ENCODE measurements around the gene GK2.

GK2 gene

GRCh38 chr4:79396794-79397193 is 11.2 kb downstream of the GK2 start:
- no peak for DNase-seq (ENCODE audit: low spot score)
- Histone ChIP-seq H3K9ac (ENCODE audit: low read depth, low read length, poor library complexity) (no peak overlapping the region), H3K27ac (replicated peaks; ENCODE audit: low read length) (no peak overlapping the region), H2BK5ac (ENCODE audit: low read length) (no peak overlapping the region), H2AK5ac (ENCODE audit: low read depth, low read length) (no peak overlapping the region), H2BK12ac (ENCODE audit: low read length) (no peak overlapping the region), H3K4me1 (ENCODE audit: control insufficient read depth in 2 of 2, insufficient read depth in 1 of 2, low read depth in 1 of 2, low read length in 2 of 2) (no peaks in the 10 kb centered on the region), H3K79me1 (ENCODE audit: low read depth, low read length) (no peaks in the 10 kb centered on the region), H3K23ac (ENCODE audit: low read depth, low read length, poor library complexity) (no peak overlapping the region), H2AFZ (ENCODE audit: low read length) (no peak overlapping the region), H3K14ac (ENCODE audit: low read length) (no peak overlapping the region), H3K27me3 (ENCODE audit: control insufficient read depth in 3 of 3, insufficient read depth in 3 of 3, low read depth in 1 of 3, low read length in 3 of 3) (no peaks in the 10 kb centered on the region), H3K36me3 (replicated peaks in 1 of 2; ENCODE audit: control insufficient read depth in 2 of 2, insufficient read depth in 2 of 2, low read length in 2 of 2) (no peaks in the 10 kb centered on the region), H3K4me3 (ENCODE audit: low read length in 2 of 2) (no peak overlapping the region), H3K4ac (ENCODE audit: low read length) (no peak overlapping the region), H2BK15ac (ENCODE audit: low read length) (no peak overlapping the region), H3K18ac (ENCODE audit: low read length) (no peak overlapping the region), H2BK120ac (ENCODE audit: low read depth, low read length) (no peak overlapping the region), H4K91ac (ENCODE audit: low read depth, low read length, poor library complexity) (no peak overlapping the region), H3K4me2 (ENCODE audit: insufficient read depth, low read length, poor library complexity, severe bottlenecking) (no peak overlapping the region), H4K8ac (ENCODE audit: low read depth, low read length) (no peak overlapping the region), H3K9me3 (replicated peaks in 1 of 2; ENCODE audit: control insufficient read depth in 2 of 2, insufficient read depth in 1 of 2, low read depth in 1 of 2, low read length in 2 of 2) (no peaks in the 10 kb centered on the region)

GRCh38 chr4:79395841-79396240 is 12.2 kb downstream of the GK2 start:
- H3K9ac ChIP-seq (ENCODE audit: low read depth, low read length, poor library complexity), result no peak overlapping the region
- DNase-seq (ENCODE audit: low spot score), result no peak
- H3K27ac ChIP-seq (replicated peaks; ENCODE audit: low read length), result no peak overlapping the region
- no peaks in the 10 kb centered on the region for H3K27me3 ChIP-seq (ENCODE audit: control insufficient read depth in 3 of 3, insufficient read depth in 3 of 3, low read depth in 1 of 3, low read length in 3 of 3)
- no peaks in the 10 kb centered on the region for H3K79me1 ChIP-seq (ENCODE audit: low read depth, low read length)
- WGBS, 2 donors (ENCODE audit: extremely low coverage in 2 of 2, insufficient read length in 2 of 2, insufficient replicate concordance in 1 of 2), result no CpG with 5 or more reads among the region's 2 CpGs
- no peak overlapping the region for H4K8ac ChIP-seq (ENCODE audit: low read depth, low read length)
- H3K14ac ChIP-seq (ENCODE audit: low read length), result no peak overlapping the region
- no peak overlapping the region for H2BK15ac ChIP-seq (ENCODE audit: low read length)
- no peak overlapping the region for H2BK12ac ChIP-seq (ENCODE audit: low read length)
- H3K4me2 ChIP-seq (ENCODE audit: insufficient read depth, low read length, poor library complexity, severe bottlenecking), result no peak overlapping the region
- H3K4me1 ChIP-seq (ENCODE audit: control insufficient read depth in 2 of 2, insufficient read depth in 1 of 2, low read depth in 1 of 2, low read length in 2 of 2), result no peaks in the 10 kb centered on the region
- no peak overlapping the region for H2BK120ac ChIP-seq (ENCODE audit: low read depth, low read length)
- no peak overlapping the region for H3K4me3 ChIP-seq (ENCODE audit: low read length in 2 of 2)
- no peak overlapping the region for H3K4ac ChIP-seq (ENCODE audit: low read length)
- no peaks in the 10 kb centered on the region for H3K9me3 ChIP-seq (replicated peaks in 1 of 2; ENCODE audit: control insufficient read depth in 2 of 2, insufficient read depth in 1 of 2, low read depth in 1 of 2, low read length in 2 of 2)
- no peak overlapping the region for H2BK5ac ChIP-seq (ENCODE audit: low read length)
- no peak overlapping the region for H3K18ac ChIP-seq (ENCODE audit: low read length)
- H3K23ac ChIP-seq (ENCODE audit: low read depth, low read length, poor library complexity), result no peak overlapping the region
- no peaks in the 10 kb centered on the region for H3K36me3 ChIP-seq (replicated peaks in 1 of 2; ENCODE audit: control insufficient read depth in 2 of 2, insufficient read depth in 2 of 2, low read length in 2 of 2)
- no peak overlapping the region for H2AK5ac ChIP-seq (ENCODE audit: low read depth, low read length)
- H2AFZ ChIP-seq (ENCODE audit: low read length), result no peak overlapping the region
- H4K91ac ChIP-seq (ENCODE audit: low read depth, low read length, poor library complexity), result no peak overlapping the region

- Histone ChIP-seq H3K4ac (ENCODE audit: low read length) (no peak overlapping the region), H4K8ac (ENCODE audit: low read depth, low read length) (no peak overlapping the region), H3K4me1 (ENCODE audit: control insufficient read depth in 2 of 2, insufficient read depth in 1 of 2, low read depth in 1 of 2, low read length in 2 of 2) (no peaks in the 10 kb centered on the region), H3K27me3 (ENCODE audit: control insufficient read depth in 3 of 3, insufficient read depth in 3 of 3, low read depth in 1 of 3, low read length in 3 of 3) (no peaks in the 10 kb centered on the region), H3K9ac (ENCODE audit: low read depth, low read length, poor library complexity) (no peak overlapping the region), H2BK15ac (ENCODE audit: low read length) (no peak overlapping the region), H3K4me2 (ENCODE audit: insufficient read depth, low read length, poor library complexity, severe bottlenecking) (no peak overlapping the region), H3K14ac (ENCODE audit: low read length) (no peak overlapping the region), H2AFZ (ENCODE audit: low read length) (no peak overlapping the region), H2AK5ac (ENCODE audit: low read depth, low read length) (no peak overlapping the region), H2BK120ac (ENCODE audit: low read depth, low read length) (no peak overlapping the region), H3K27ac (replicated peaks; ENCODE audit: low read length) (no peak overlapping the region), H3K4me3 (ENCODE audit: low read length in 2 of 2) (no peak overlapping the region), H3K9me3 (replicated peaks in 1 of 2; ENCODE audit: control insufficient read depth in 2 of 2, insufficient read depth in 1 of 2, low read depth in 1 of 2, low read length in 2 of 2) (no peaks in the 10 kb centered on the region), H2BK12ac (ENCODE audit: low read length) (no peak overlapping the region), H3K79me1 (ENCODE audit: low read depth, low read length) (no peaks in the 10 kb centered on the region), H3K36me3 (replicated peaks in 1 of 2; ENCODE audit: control insufficient read depth in 2 of 2, insufficient read depth in 2 of 2, low read length in 2 of 2) (no peaks in the 10 kb centered on the region), H3K18ac (ENCODE audit: low read length) (no peak overlapping the region), H2BK5ac (ENCODE audit: low read length) (no peak overlapping the region), H4K91ac (ENCODE audit: low read depth, low read length, poor library complexity) (no peak overlapping the region), H3K23ac (ENCODE audit: low read depth, low read length, poor library complexity) (no peak overlapping the region)
- DNase-seq (ENCODE audit: low spot score), result no peak
- no CpG with 5 or more reads among the region's 3 CpGs for WGBS, 2 donors (ENCODE audit: extremely low coverage in 2 of 2, insufficient read length in 2 of 2, insufficient replicate concordance in 1 of 2)
Observed at GRCh38 chr4:79390890-79391289, 17.1 kb downstream of the GK2 start.

- Histone ChIP-seq H4K91ac (ENCODE audit: low read depth, low read length, poor library complexity) (no peak overlapping the region), H3K4ac (ENCODE audit: low read length) (no peak overlapping the region), H3K36me3 (replicated peaks in 1 of 2; ENCODE audit: control insufficient read depth in 2 of 2, insufficient read depth in 2 of 2, low read length in 2 of 2) (no peaks in the 10 kb centered on the region), H2BK12ac (ENCODE audit: low read length) (no peak overlapping the region), H3K14ac (ENCODE audit: low read length) (no peak overlapping the region), H3K4me1 (ENCODE audit: control insufficient read depth in 2 of 2, insufficient read depth in 1 of 2, low read depth in 1 of 2, low read length in 2 of 2) (no peaks in the 10 kb centered on the region), H2AFZ (ENCODE audit: low read length) (peak overlapping the region; percentile 15), H3K4me3 (ENCODE audit: low read length in 2 of 2) (no peak overlapping the region), H2BK15ac (ENCODE audit: low read length) (no peak overlapping the region), H2AK5ac (ENCODE audit: low read depth, low read length) (no peak overlapping the region), H3K9ac (ENCODE audit: low read depth, low read length, poor library complexity) (no peak overlapping the region), H2BK5ac (ENCODE audit: low read length) (no peak overlapping the region), H3K27me3 (ENCODE audit: control insufficient read depth in 3 of 3, insufficient read depth in 3 of 3, low read depth in 1 of 3, low read length in 3 of 3) (no peaks in the 10 kb centered on the region), H3K9me3 (replicated peaks in 1 of 2; ENCODE audit: control insufficient read depth in 2 of 2, insufficient read depth in 1 of 2, low read depth in 1 of 2, low read length in 2 of 2) (no peaks in the 10 kb centered on the region), H3K79me1 (ENCODE audit: low read depth, low read length) (no peaks in the 10 kb centered on the region), H3K27ac (replicated peaks; ENCODE audit: low read length) (no peak overlapping the region), H2BK120ac (ENCODE audit: low read depth, low read length) (no peak overlapping the region), H3K4me2 (ENCODE audit: insufficient read depth, low read length, poor library complexity, severe bottlenecking) (no peak overlapping the region), H4K8ac (ENCODE audit: low read depth, low read length) (no peak overlapping the region), H3K23ac (ENCODE audit: low read depth, low read length, poor library complexity) (no peak overlapping the region), H3K18ac (ENCODE audit: low read length) (no peak overlapping the region)
- no CpG with 5 or more reads among the region's 4 CpGs for WGBS, 2 donors (ENCODE audit: extremely low coverage in 2 of 2, insufficient read length in 2 of 2, insufficient replicate concordance in 1 of 2)
- DNase-seq (ENCODE audit: low spot score), result no peak
Observed at GRCh38 chr4:79385641-79386040, 22.4 kb downstream of the GK2 start.

Data from neuronal stem cell (in vitro differentiated cells).